GM18858 (cell line): ENCODE data around the gene TMEM209.
"Not testable (repeated sequence)": the region's sequence is repeated elsewhere in the genome, so short reads cannot be mapped to it uniquely, and the experiment has no call there.

Source experiments
- ATAC-seq: cut with Tn5 transposase; IDR thresholded peaks from one replicate; pipeline ENCODE4 v1.9.1; 2021; ENCODE audit not compliant: unreplicated experiment

TMEM209 gene

GRCh38 chr7:130131191-130131834 is 73.9 kb downstream of the TMEM209 start:
- ATAC-seq = no peak

- no peak for ATAC-seq
Measured at GRCh38 chr7:130129011-130129411, 76.2 kb downstream of the TMEM209 start.

- ATAC-seq = no peak
Measured at GRCh38 chr7:130127821-130128317, 77.3 kb downstream of the TMEM209 start.

GRCh38 chr7:130127404-130127803 is 77.8 kb downstream of the TMEM209 start:
- ATAC-seq = no peak

DNA sequence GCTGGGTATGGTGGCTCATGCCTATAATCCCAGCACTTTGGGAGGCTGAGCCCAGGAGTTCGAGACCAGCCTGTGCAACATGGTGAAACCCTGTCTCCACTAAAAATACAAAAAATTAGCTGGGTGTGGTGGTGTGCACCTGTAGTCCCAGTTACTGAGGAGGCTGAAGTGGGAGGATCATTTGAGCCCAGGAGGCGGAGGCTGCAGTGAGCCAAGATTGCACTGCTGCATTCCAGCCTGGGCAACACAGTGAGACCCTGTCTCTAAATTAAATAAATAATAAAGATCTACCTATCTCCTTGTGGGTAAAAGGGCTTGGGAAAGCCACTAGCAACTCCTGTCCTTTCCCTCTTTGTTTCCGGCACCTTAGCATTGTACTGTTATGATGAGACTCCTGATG is 78.4 kb downstream of the TMEM209 start:
- ATAC-seq = not testable (repeated sequence)

DNA sequence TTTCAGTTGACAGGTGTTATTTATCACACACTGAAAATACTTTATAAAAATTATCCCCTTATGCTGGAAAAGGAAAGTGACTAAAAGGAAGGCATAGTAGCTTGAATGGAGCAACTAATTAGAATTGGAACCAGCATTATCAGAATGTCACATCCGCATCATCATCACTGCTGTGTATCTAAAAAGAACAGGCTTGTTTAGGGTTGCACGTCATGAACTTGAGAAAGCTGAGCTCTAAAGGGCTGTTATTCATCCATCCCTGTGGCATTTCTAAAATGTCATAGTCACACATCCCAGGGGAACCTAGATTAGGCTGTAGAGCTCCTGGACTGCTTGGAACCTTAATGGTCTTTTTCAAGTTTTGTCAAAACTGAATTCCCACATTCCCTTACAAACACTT is 80.5 kb downstream of the TMEM209 start:
- ATAC-seq = no peak

DNA sequence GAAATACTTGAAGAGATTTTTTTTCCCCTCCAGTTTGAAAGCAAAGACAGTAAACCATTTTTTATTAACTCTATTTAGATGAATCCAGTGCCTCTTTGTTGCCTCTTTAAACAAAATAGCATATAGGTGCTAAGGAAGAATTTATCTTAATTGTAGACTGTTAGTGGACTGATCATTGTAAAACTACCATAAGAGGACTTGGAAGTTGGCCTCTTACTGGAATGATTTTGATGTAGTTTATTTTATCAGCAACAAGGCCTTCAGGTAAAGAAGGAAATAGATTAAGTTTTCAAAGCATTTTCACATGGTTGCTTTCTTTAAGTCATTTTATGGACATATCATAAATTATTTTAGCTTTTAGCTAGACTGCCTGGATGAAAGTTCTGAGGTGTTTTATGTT is 81.7 kb downstream of the TMEM209 start:
- ATAC-seq = no peak

DNA sequence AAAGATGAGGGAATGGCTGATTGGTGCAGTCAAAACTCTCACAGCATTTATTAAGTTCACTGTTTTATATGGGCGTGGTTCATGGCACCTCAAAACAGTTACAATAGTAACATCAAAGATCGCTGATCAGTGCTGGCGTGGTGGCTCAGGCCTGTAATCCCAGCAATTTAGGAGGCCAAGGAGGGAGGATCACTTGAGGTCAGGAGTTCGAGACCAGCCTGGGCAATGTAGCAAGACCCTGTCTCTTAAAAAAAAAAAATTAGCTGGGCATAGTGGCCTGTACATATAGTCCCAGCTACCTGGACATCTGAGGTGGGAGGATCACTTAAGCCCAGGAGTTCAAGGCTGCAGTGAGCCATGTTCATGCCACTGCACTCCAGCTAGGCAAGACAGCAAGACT is 86.4 kb downstream of the TMEM209 start:
- ATAC-seq = no peak

DNA sequence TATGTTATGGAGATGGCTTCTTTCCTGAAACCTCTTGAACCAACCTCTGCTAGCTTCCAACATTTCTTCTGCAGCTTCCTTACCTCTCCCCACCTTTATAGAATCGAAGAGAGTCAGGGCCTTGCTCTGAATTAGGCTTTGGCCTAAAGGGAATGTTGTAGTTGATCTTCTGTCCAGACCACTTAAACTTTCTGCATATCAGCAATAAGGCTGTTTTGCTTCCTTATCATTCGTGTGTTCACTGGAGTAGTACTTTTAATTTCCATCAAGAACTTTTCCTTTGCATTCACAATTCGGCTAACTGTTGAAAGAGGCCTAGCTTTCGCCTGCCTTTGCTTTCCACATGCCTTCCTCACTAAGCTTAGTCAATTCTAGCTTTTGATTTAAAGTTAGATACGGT is 86.9 kb downstream of the TMEM209 start:
- ATAC-seq = no peak

GRCh38 chr7:130114776-130115175 is 90.4 kb downstream of the TMEM209 start:
- no peak for ATAC-seq
